ENCODE measurements around the gene BHLHE41. TPM values are rescaled to one million over a fixed set of nuclear protein-coding genes. Genes with fewer than 3 reads are reported as not detected.

BHLHE41 gene
- polyA plus RNA-seq, 1 of the 3 experiments (the other 2 are of a cell fraction), result 16.1 TPM

- Histone ChIP-seq H2AFZ (ENCODE audit: low read depth) (no peak overlapping the region), H3K36me3 (replicated peaks in 1 of 2; ENCODE audit: control insufficient read depth in 1 of 2, insufficient read depth in 2 of 2, low read length in 1 of 2) (no peaks in the 10 kb centered on the region), H3K9me3 (no peaks in the 10 kb centered on the region), H3K27me3 (ENCODE audit: insufficient read depth) (no peaks in the 10 kb centered on the region), H3K4me1 (ENCODE audit: control insufficient read depth in 1 of 2, insufficient read depth in 2 of 2, low read depth in 1 of 2, low read length in 1 of 2) (no peaks in the 10 kb centered on the region; a peak in 1 of 4 replicates), H4K20me1 (ENCODE audit: insufficient read depth) (no peaks in the 10 kb centered on the region), H3K9ac (no peak overlapping the region), H3F3A (replicated peaks; ENCODE audit: insufficient read depth) (no peaks in the 10 kb centered on the region), H3K4me2 (no peak overlapping the region), H3K4me3 (ENCODE audit: low read depth in 2 of 2, low read length in 1 of 2) (no peak overlapping the region), H3K27ac (ENCODE audit: low read depth in 2 of 2, low read length in 1 of 2) (no peak overlapping the region), H3K79me2 (ENCODE audit: insufficient read depth) (no peaks in the 10 kb centered on the region), H3K9me2 (no peaks in the 10 kb centered on the region)
- DNase-seq, result no peak
- TF ChIP-seq EP300 (IDR thresholded peaks at IDR 0.05; ENCODE audit: borderline replicate concordance in 1 of 2, low read depth in 1 of 2, low read length in 1 of 2) (no peak), ZBTB33 (IDR thresholded peaks at IDR 0.05; ENCODE audit: borderline replicate concordance, low read depth) (no peak), USF2 (IDR thresholded peaks at IDR 0.05; ENCODE audit: borderline replicate concordance, low read depth, low read length) (no peak), GABPA (IDR thresholded peaks at IDR 0.05; ENCODE audit: low read depth) (no peak), REST (IDR thresholded peaks at IDR 0.05; ENCODE audit: low read depth, low read length) (no peak), FOSL2 (IDR thresholded peaks at IDR 0.05; ENCODE audit: borderline replicate concordance, low read depth) (no peak), TEAD4 (IDR thresholded peaks at IDR 0.05; ENCODE audit: borderline replicate concordance, insufficient read depth) (no peak), TAF1 (IDR thresholded peaks at IDR 0.05; ENCODE audit: borderline replicate concordance, low read depth, low read length) (no peak), USF1 (IDR thresholded peaks at IDR 0.05; ENCODE audit: borderline replicate concordance, low read depth) (no peak), MEF2A (IDR thresholded peaks at IDR 0.05; ENCODE audit: borderline replicate concordance, low read depth) (no peak), CHD2 (IDR thresholded peaks at IDR 0.05; ENCODE audit: low read length, partially characterized antibody) (no peak), YY1 (IDR thresholded peaks at IDR 0.05; ENCODE audit: low read depth) (no peak), PBX3 (IDR thresholded peaks at IDR 0.05) (no peak), RAD21 (IDR thresholded peaks at IDR 0.05; ENCODE audit: low read length) (no peak), EZH2phosphoT487 (IDR thresholded peaks at IDR 0.05; ENCODE audit: borderline replicate concordance, low read depth) (no peak), FOXJ3 (CRISPR knock-in tag; IDR thresholded peaks at IDR 0.05) (no peak)
- POLR2A ChIA-PET, result no interaction called here
- CTCF ChIA-PET, result interaction anchor here (4.2 kb wide), 1 partner anchor 11 kb away, joined by 22 read pairs; the partner anchor contains the start of gene BHLHE41
These were observed 8.7 kb upstream of the BHLHE41 start for GRCh38 chr12:26133521-26133920.
